Measurements from ENCODE around the gene CHD1.

GRCh38 chr5:98969400-98969799 is 40.6 kb upstream of the CHD1 start:
- no peak for TF ChIP-seq CTCF (IDR thresholded peaks at IDR 0.05)
- TF ChIP-seq POLR2AphosphoS5 (IDR thresholded peaks at IDR 0.05; ENCODE audit: low read depth, low read length): no peak
- TF ChIP-seq REST (IDR thresholded peaks at IDR 0.05; ENCODE audit: insufficient read depth in 1 of 2, low read depth in 2 of 2, low read length in 1 of 2): no peak

Measured in Panc1 (cell line).